ENCODE data around the gene GSTM2. TPM values are rescaled to one million over a fixed set of nuclear protein-coding genes. Genes with fewer than 3 reads are reported as not detected.
"Not testable (repeated sequence)": the region's sequence is repeated elsewhere in the genome, so short reads cannot be mapped to it uniquely, and the experiment has no call there.

GSTM2 gene
- total and polyA plus RNA-seq, 2 experiments from 2014 or later = 48.7 to 91.4 TPM

DNA sequence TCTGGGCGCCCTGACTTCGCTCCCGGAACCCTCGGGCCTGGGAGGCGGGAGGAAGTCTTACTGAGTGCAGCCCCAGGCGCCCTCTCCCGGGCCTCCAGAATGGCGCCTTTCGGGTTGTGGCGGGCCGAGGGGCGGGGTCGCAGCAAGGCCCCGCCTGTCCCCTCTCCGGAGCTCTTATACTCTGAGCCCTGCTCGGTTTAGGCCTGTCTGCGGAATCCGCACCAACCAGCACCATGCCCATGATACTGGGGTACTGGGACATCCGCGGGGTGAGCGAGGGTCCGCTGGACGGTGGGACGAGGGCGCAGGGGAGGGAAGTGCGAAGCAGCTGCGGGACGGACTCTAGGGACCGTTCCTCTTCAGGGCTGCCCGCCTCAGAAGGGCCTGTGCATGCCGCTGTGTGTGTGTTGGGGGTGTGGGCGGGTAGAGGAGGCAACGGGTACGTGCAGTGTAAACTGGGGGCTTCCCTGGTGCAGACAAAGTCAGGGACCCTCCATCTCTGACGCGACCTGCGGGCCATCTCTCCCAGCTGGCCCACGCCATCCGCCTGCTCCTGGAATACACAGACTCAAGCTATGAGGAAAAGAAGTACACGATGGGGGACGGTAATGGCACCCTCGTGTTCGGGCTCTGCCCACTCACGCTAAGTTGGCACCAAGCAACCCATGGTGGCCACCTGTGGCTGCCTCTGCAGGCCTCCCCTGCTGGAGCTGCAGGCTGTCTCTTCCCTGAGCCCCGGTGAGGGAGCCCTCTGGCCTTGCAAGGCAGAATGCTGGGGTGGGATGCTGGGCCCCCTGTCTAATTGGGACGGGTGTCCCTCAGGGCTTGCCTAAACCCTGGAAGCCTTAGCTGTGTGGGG is 20.0 kb downstream of the GSTM2 start, which contains the start of gene GSTM1:
Gene GSTM1 (plus strand): TSS at position 177 of the 859 bp plus-strand sequence. CDS start 57 bp downstream, at position 234.
- TF ChIP-seq EZH2phosphoT487 (IDR thresholded peaks at IDR 0.05; ENCODE audit: low read depth, severe bottlenecking, unreplicated experiment) (no peak), EZH2 (IDR thresholded peaks at IDR 0.05; ENCODE audit: borderline replicate concordance) (no peak)
- TF ChIP-seq, protein P1, sequence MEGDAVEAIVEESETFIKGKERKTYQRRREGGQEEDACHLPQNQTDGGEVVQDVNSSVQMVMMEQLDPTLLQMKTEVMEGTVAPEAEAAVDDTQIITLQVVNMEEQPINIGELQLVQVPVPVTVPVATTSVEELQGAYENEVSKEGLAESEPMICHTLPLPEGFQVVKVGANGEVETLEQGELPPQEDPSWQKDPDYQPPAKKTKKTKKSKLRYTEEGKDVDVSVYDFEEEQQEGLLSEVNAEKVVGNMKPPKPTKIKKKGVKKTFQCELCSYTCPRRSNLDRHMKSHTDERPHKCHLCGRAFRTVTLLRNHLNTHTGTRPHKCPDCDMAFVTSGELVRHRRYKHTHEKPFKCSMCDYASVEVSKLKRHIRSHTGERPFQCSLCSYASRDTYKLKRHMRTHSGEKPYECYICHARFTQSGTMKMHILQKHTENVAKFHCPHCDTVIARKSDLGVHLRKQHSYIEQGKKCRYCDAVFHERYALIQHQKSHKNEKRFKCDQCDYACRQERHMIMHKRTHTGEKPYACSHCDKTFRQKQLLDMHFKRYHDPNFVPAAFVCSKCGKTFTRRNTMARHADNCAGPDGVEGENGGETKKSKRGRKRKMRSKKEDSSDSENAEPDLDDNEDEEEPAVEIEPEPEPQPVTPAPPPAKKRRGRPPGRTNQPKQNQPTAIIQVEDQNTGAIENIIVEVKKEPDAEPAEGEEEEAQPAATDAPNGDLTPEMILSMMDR (IDR thresholded peaks at IDR 0.05; ENCODE audit: poor library complexity) = peak; percentile 22
- Histone ChIP-seq H2AFZ (peak within 1 kb of the TSS; percentile 52), H3K27me3 (no peaks in the 10 kb centered on the region), H3K27ac (peak within 1 kb of the TSS; percentile 80), H3K9me3 (ENCODE audit: low read depth) (no peaks in the 10 kb centered on the region), H3K4me1 (ENCODE audit: insufficient read depth) (no peaks in the 10 kb centered on the region), H3K36me3 (replicated peaks; ENCODE audit: insufficient read depth, low read depth) (no peaks in the 10 kb centered on the region), H3K4me3 (no peak within 1 kb of the TSS), H3K4me2 (peak within 1 kb of the TSS; percentile 74), H4K20me1 (ENCODE audit: insufficient read depth, poor library complexity, severe bottlenecking) (no peaks in the 10 kb centered on the region), H3K79me2 (no peaks in the 10 kb centered on the region), H3K9me2 (replicated peaks; ENCODE audit: insufficient read depth) (no peaks in the 10 kb centered on the region)
- DNase-seq (ENCODE audit: low spot score) = peak; percentile 79
- 39% methylated on average over 8 of the region's 46 CpGs for WGBS (ENCODE audit: low lambda C conversion rate, missing lambda C conversion rate)

DNA sequence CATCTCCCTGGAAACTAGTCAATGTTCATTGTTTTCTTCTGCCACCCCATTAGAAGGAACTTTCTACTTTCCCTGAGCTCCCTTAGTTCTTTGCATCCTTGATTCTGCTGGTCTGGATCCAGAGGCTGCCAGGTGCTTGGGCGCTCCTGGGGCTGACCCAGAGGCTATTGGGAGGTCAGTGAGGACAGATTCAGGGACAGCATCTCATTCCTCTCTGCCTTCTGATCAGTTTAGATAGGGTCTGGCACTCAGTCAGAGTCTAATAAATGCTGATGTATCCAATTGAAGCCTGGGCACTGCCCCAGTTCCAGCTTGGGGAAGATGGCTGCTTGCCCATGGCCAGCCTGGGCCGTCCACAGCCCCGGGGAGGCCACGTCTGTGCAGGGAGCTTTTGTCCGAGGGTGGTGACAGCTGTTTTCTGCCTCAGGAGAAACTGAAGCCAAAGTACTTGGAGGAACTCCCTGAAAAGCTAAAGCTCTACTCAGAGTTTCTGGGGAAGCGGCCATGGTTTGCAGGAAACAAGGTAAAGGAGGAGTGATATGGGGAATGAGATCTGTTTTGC is 22.1 kb downstream of the GSTM2 start:
- no peaks in the 10 kb centered on the region for H3K27me3 ChIP-seq
- no peaks in the 10 kb centered on the region for H3K36me3 ChIP-seq (replicated peaks; ENCODE audit: insufficient read depth, low read depth)
- no peak overlapping the region for H2AFZ ChIP-seq
- H3K9me3 ChIP-seq (ENCODE audit: low read depth) = no peaks in the 10 kb centered on the region
- DNase-seq (ENCODE audit: low spot score) = no peak
- no peak overlapping the region for H3K27ac ChIP-seq
- H3K4me3 ChIP-seq = no peak overlapping the region
- no peaks in the 10 kb centered on the region for H4K20me1 ChIP-seq (ENCODE audit: insufficient read depth, poor library complexity, severe bottlenecking)
- H3K79me2 ChIP-seq = no peaks in the 10 kb centered on the region
- H3K4me2 ChIP-seq = no peak overlapping the region
- TF ChIP-seq, protein P1 (IDR thresholded peaks at IDR 0.05; ENCODE audit: poor library complexity) = no peak
- no peak for TF ChIP-seq EZH2phosphoT487 (IDR thresholded peaks at IDR 0.05; ENCODE audit: low read depth, severe bottlenecking, unreplicated experiment)
- TF ChIP-seq EZH2 (IDR thresholded peaks at IDR 0.05; ENCODE audit: borderline replicate concordance) = no peak
- no peaks in the 10 kb centered on the region for H3K9me2 ChIP-seq (replicated peaks; ENCODE audit: insufficient read depth)
- 93% methylated on average over 5 of the region's 6 CpGs for WGBS (ENCODE audit: low lambda C conversion rate, missing lambda C conversion rate)
- no peaks in the 10 kb centered on the region for H3K4me1 ChIP-seq (ENCODE audit: insufficient read depth)

DNA sequence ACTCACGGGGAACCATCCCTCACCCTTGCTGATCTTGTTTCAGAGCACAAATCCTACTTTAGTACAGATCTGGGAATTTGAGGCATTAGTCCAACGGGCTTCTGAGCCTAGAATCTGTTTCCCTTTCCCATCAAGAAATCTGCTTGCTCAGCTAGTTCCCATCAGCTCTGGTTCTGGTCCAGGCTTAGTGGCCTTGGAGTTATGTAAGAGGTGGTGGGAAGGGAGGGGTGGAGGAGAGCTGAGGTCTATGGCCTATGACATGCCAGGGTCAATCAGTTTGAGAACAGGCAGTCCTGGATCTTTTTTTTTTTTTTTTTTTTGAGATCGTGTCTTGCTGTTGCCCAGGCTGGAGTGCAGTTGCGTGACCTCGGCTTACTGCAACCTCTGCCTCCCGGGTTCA is 23.9 kb downstream of the GSTM2 start:
- Histone ChIP-seq H3K4me2 (no peak overlapping the region), H3K27ac (no peak overlapping the region), H3K79me2 (no peaks in the 10 kb centered on the region), H3K9me2 (replicated peaks; ENCODE audit: insufficient read depth) (no peaks in the 10 kb centered on the region), H3K4me1 (ENCODE audit: insufficient read depth) (no peaks in the 10 kb centered on the region), H3K9me3 (ENCODE audit: low read depth) (no peaks in the 10 kb centered on the region), H3K27me3 (no peaks in the 10 kb centered on the region), H3K36me3 (replicated peaks; ENCODE audit: insufficient read depth, low read depth) (no peaks in the 10 kb centered on the region), H4K20me1 (ENCODE audit: insufficient read depth, poor library complexity, severe bottlenecking) (no peaks in the 10 kb centered on the region), H3K4me3 (no peak overlapping the region), H2AFZ (no peak overlapping the region)
- TF ChIP-seq, protein P1 (IDR thresholded peaks at IDR 0.05; ENCODE audit: poor library complexity) = no peak
- TF ChIP-seq EZH2 (IDR thresholded peaks at IDR 0.05; ENCODE audit: borderline replicate concordance) (no peak), EZH2phosphoT487 (IDR thresholded peaks at IDR 0.05; ENCODE audit: low read depth, severe bottlenecking, unreplicated experiment) (no peak)
- WGBS (ENCODE audit: low lambda C conversion rate, missing lambda C conversion rate) = 82% methylated on average over 4 of the region's 6 CpGs
- no peak for DNase-seq (ENCODE audit: low spot score)

DNA sequence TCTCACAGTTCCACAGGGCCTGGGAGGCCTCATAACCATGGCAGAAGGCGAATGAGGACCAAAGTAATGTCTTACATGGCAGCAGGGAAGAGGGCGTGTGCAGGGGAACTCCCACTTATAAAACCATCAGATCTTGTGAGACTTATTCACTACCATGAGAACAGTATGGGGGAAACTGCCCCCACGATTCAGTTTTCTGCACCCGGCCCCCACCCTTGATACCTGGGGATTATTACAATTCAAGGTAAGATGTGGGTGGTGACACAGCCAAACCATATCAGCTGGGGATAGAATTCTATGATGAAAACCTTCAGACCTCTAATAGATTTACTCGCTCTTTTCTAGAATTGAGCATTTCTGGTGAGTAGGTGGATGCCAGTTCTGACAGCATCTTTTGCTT is 26.5 kb downstream of the GSTM2 start:
- not testable (repeated sequence) for H3K4me2 ChIP-seq; H3K36me3 ChIP-seq (replicated peaks; ENCODE audit: insufficient read depth, low read depth); H3K27me3 ChIP-seq; H4K20me1 ChIP-seq (ENCODE audit: insufficient read depth, poor library complexity, severe bottlenecking); H3K9me3 ChIP-seq (ENCODE audit: low read depth); DNase-seq (ENCODE audit: low spot score); H3K9me2 ChIP-seq (replicated peaks; ENCODE audit: insufficient read depth); H3K4me3 ChIP-seq; H3K79me2 ChIP-seq; H2AFZ ChIP-seq; H3K4me1 ChIP-seq (ENCODE audit: insufficient read depth); H3K27ac ChIP-seq
- 94% methylated on average over 5 of the region's 5 CpGs for WGBS (ENCODE audit: low lambda C conversion rate, missing lambda C conversion rate)

DNA sequence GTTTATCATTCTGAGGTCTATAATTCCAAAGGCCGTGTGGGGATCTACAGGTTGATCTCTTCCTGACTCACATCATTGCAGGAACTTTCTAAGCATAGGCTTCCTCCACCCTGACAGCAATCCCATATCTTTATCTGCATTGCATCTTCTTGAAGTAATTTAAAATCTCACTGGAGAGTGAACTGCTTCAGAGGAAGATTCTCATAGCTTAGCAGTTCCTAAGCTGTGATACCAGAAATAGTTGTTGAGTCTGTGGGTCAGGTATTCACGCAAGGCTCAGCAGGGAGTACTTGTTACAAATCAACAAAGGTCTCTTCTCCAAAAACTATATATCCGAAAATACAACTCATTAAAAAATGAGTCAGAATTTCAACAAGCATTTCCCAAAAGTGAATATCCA is 27.3 kb downstream of the GSTM2 start:
- not testable (repeated sequence) for H3K4me3 ChIP-seq; H4K20me1 ChIP-seq (ENCODE audit: insufficient read depth, poor library complexity, severe bottlenecking)
- WGBS (ENCODE audit: low lambda C conversion rate, missing lambda C conversion rate) = 82% methylated on average over 3 of the region's 3 CpGs

More for the DNA sequence above, 27.3 kb downstream of the GSTM2 start:
- not testable (repeated sequence) for H3K4me2 ChIP-seq; H3K27ac ChIP-seq; H3K79me2 ChIP-seq; H3K9me3 ChIP-seq (ENCODE audit: low read depth); H3K9me2 ChIP-seq (replicated peaks; ENCODE audit: insufficient read depth); H3K36me3 ChIP-seq (replicated peaks; ENCODE audit: insufficient read depth, low read depth); H3K4me1 ChIP-seq (ENCODE audit: insufficient read depth); H3K27me3 ChIP-seq; DNase-seq (ENCODE audit: low spot score); H2AFZ ChIP-seq

All from hepatocyte (in vitro differentiated cells).